Germinal center (tissue), 1 donor: ENCODE measurements around the gene LDB1.
A peak's percentile ranks its signal among the peaks of the same experiment; 100 is the strongest.

Experiments used
- DNase-seq: peaks from one replicate; pipeline ENCODE4 v3.0.0; 2012; ENCODE audit warnings: mixed read lengths, low spot score

Gene LDB1, protein sequence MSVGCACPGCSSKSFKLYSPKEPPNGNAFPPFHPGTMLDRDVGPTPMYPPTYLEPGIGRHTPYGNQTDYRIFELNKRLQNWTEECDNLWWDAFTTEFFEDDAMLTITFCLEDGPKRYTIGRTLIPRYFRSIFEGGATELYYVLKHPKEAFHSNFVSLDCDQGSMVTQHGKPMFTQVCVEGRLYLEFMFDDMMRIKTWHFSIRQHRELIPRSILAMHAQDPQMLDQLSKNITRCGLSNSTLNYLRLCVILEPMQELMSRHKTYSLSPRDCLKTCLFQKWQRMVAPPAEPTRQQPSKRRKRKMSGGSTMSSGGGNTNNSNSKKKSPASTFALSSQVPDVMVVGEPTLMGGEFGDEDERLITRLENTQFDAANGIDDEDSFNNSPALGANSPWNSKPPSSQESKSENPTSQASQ

DNA sequence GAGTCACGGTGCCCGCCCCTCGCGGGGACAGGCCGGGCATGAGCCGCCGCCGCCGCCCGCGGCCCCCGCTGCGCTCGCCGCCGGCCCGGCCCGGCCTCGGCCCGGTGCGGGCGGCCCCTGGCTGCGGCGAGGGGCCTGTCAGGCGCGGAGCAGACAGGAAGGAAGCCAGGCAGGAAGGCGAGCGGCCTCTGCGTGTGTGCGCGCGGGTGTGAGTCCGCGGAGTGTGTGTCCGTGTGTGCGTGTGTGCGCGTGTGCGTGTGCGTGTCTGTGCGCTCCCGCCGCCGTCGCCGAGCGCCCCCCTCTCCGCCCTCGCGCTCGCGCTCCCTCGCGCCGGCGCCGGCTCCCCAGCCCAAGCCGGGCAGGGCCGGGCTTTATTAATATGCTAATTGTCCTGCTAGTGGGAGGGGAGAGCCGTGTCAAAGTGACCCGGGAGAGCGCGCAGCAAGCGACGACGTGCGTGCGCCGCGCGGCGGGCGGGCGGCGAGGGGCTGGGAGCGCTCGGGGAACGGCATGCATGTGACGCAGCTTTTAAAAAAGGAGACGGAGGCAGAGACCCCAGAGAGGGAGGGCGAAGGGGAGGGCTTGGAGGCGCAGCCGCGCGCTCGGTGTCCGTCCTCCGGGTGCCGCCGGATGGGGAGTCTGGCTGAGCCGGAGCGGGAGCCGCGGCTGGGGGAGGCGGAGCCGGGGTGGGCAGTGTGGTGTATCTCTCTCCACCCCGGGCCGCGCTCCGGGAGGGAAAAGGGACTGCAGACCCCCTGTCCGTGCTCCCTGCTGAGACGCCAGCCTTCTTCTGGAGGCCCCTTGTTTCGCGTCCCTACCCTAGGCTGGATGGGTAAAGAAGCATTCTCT lies at the start of gene LDB1:
TSS of gene LDB1 (minus strand) at position 227 of the 849 bp plus-strand sequence. CDS start 258 bp downstream, outside the sequence.
- DNase-seq = peak; percentile 80

DNA sequence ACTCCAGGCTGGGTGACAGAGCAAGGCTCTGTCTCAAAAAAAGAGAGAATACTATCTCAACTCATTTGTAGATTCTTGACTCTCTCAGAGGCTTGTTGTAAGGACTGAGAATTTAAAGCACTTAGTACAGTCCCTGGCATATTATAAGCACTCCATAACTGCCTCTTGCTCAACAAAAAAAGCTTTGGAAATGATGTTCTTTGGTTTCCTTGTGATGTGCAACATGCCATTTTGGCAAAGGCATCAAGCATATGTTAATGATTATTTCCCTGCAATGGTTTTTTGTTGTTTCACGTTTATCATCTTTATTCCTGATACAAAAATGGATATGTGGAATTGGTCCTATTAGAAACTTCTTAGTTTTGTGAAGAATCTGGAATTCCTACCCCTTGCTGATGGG lies 47.7 kb upstream of the LDB1 start:
- DNase-seq = no peak

DNA sequence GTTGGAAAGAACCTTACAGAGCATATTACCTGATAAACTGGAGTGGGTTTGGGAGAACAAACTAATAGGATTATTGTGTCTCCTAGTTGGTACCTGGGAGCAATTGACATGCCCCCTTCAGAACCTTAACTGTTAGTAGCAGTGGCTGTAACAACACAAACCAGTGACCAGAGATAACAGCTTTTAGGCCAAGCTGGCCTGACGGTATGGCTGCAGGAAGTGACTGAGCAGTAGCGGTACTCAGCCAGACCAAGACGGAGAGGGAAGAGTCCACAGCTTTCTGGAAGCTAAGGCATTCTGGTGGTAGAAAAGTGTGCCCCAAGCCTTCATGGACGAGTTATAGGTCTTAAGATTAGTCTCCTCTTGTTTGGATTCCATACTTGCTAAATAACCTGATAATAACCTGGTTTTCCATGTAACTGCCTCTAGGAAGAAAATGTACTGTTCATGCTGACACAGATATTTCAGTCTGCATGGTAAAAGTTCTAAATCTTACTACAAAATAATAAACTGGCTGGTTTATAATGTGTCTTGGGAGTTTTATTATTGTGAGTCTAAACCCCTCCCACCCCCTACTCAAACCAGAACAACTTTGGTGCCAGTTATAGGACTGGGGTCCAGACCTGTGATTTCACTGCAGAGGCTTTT lies 43.3 kb upstream of the LDB1 start:
- DNase-seq = no peak

DNA sequence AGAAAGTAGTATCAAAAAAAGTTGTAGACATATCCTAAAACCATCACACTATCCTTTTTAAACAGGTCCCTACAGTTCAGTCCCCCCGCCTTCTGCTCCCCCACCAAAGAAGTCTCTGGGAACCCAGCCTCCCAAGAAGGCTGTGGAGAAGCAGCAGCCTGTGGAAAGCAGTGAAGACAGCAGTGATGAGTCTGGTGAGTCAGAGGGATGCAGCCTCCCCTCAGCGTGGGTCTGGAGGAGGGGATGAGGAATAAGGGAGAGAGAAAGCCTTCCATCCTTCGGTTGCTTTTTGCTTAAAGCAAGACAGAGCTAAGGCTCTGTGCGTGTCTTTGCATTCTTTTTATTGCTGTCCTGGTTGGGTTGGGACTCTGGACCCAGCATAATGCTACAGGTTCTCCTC lies 39.7 kb upstream of the LDB1 start:
- DNase-seq = no peak

DNA sequence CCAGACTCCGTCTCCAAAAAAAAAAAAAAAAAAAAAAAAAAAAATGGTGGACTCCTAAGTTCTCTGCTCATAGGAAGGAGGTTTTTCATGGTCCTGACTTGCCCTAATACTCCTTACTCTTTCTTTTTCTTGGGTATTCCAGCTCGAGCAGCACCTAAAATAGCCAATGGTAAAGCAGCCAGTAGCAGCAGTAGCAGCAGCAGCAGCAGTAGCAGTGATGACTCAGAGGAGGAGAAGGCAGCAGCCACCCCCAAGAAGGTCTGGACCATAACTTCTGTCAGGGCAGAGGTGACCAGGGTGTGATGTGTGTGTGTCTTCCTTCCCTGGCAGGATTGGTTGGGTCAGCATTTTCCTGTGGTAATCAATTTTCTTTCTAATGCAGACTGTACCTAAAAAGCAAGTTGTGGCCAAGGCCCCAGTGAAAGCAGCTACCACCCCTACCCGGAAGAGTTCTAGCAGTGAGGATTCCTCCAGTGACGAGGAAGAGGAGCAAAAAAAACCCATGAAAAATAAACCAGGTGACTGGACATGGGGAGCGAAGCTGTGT lies 39.0 kb upstream of the LDB1 start:
- DNase-seq = no peak

DNA sequence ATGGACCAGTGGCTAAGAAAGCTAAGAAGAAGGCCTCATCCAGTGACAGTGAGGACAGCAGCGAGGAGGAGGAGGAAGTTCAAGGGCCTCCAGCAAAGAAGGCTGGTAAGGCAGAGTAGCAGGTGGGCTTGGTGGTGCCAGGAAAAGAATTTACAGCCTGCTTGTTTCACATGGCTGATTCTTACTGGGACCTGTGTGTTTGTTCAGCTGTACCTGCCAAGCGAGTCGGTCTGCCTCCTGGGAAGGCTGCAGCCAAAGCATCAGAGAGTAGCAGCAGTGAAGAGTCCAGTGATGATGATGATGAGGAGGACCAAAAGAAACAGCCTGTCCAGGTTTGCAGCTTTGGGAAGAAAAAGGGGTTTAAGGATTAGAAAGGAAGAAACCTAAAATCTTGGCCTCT lies 37.1 kb upstream of the LDB1 start:
- no peak for DNase-seq

DNA sequence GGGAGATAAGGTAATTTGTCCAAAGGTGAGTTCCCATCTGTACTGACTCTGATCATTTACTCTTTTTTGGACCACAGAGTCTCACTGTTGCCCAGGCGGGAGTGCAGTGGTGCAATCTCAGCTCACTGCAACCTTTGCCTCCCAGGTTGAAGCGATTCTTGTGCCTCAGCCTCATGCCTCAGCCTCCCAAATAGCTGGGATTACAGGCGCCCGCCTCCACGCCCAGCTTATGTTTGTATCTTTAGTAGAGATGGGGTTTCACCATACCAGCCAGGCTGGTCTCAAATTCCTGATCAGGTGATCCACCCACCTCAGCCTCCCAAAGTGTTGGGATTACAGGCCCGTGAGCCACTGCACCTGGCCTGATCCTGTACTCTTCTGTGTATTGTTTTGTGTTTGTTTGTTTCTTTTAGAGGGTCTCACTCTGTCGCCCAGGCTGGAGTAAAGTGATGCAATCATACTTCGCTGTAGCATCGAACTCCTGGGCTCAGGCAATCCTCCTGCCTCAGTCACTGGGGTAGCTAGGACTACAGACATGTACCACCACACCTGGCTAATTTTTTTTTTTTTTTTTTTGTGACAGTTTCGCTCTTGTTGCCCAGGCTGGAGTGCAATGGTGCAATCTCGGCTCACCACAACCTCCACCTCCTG lies 34.4 kb upstream of the LDB1 start:
- no peak for DNase-seq

DNA sequence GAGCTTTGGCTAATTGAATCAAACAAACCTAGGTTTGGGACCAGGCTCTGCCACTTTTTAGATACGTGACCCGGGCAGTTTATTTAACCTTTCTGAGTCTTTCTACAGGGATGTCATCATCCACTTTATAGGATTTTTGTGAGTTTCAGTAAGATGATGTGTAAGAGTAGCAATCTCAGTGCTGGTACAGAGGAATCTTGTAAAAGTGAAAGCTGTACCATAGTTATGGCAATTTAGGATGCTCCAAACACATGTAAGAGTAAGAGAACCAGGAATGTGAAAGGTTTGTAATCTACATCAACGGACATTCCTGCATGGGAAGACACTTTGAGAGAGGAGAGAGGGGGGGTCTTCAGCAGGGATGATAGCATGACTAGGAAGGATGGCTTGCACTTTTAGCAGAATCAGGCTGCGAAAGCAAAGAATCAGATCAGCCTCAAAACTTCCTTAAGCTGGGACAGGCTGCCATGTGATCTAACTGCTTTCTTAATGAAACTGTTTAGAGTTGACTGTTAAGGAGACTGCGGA lies 33.0 kb upstream of the LDB1 start:
- DNase-seq = no peak

DNA sequence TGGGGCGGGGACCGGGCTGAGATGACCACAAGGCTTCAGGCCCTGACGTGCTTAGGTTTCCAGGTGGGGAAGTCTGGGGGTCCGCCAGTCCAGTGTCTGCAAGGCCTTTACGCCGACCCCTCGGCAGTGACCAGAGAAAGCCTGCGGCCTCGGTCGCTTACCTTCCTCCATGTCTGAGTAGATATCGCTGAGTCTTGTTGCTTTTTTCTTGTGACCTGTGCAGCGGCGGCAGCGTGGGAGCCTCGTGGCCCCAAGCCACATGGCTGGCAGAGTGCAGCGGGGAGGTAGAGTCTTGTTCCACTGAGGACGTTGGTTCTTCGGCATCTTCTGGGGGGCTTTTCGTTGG lies 32.4 kb upstream of the LDB1 start:
- DNase-seq = no peak

DNA sequence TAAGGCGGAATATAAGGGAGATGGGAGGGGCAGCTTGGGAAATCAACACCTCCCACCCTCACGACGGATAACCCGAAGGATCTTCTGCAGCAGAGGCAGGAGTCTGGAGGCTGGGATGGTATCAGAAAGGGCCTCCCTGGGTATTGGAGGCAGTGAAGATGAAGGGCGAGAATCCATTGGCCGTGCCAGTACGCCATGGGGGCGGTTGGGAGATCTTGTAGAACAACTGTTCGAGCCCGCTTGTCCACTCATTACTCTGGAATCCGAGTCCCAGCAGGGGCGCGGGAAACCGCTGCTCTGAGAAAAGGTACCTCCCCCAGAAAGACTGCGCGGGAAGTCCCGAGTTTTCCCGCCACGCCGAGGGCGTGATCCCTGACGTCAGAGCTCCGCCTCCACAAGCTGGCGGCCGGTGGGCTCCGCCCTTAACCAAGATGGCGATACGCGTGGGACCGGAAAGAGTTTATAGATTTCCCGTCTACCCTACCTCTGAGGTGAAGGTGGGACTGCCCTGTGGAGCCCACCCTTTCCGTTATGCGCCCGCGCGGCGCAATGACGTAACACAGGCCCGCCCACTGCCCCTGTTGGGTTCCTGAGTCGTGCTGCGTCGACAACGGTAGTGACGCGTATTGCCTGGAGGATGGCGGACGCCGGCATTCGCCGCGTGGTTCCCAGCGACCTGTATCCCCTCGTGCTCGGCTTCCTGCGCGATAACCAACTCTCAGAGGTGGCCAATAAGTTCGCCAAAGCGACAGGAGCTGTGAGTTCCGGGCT lies 31.8 kb upstream of the LDB1 start, which contains the start of gene NOLC1:
TSS of gene NOLC1 (plus strand) at position 616 of the 771 bp plus-strand sequence. CDS start at position 638, 22 bp downstream.
- peak; percentile 96 for DNase-seq

DNA sequence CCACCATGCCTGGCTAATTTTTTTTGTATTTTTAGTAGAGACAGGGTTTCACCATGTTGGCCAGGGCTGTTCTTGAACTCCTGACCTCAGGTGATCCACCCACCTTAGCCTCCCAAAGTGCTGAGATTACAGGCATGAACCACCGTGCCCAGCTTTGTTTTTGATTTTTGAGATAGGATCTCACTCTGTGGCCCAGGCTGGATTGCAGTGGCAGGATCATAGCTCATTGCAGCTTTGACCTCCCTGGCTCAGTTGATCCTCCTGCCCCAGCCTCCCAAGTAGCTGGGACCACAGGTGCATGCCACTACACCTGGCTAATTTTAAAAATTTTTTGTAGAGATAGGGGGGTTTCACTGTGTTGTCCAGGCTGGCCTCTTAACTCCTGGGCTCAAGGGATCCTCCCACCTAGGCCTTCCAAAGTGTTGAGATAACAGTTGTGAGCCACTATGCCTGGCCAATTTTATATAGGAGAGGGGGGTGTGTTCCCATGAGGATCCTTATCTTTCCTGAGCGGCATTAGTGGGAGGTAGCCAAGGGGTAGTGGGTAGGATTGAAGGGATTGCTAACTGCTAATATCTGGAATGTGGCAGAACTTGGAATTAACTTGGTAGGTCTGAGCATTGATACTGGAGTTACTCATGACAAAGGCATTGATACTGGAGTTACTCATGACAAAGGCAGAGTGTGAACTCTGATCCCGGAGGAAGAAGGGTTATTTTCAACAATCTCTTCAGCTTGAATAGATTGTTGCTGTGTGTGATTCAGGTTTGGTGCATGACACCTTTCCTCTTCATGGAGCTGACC lies 31.0 kb upstream of the LDB1 start:
- no peak for DNase-seq

DNA sequence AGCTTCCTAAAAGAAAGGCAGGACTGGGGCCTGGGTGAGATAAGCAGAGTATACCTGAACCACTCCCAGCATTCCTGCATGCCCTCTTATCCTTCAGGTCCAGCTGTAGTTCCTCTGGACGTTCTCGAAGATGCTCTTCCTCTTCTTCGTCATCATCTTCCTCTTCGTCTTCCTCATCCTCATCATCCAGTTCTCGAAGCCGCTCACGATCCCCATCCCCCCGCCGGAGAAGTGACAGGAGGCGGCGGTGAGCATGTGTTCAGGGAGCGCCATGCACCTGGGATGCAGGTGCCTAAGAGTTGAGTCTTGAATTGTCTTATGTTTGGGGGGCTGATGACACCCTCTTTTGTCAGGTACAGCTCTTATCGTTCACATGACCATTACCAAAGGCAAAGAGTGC lies 28.1 kb upstream of the LDB1 start:
- no peak for DNase-seq

DNA sequence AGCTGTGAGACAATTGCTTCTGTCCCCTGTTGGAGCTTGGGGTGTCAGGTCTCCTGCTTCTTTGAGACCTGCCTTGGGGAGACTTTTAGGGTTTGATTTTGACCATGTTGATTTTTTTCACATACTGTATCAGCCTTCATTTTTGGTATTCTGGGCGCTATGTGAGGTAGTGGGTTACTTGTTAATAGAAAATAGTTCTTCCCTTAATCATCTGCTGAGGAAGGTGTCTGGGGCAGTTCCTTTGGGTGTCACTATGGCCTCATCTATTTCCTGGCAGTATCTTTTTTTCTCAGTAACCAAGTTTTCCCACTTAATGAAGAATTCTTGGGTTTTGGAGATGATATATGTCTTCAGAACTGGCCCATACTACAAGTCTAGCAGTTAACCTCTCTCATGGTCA lies 27.4 kb upstream of the LDB1 start:
- DNase-seq = no peak

DNA sequence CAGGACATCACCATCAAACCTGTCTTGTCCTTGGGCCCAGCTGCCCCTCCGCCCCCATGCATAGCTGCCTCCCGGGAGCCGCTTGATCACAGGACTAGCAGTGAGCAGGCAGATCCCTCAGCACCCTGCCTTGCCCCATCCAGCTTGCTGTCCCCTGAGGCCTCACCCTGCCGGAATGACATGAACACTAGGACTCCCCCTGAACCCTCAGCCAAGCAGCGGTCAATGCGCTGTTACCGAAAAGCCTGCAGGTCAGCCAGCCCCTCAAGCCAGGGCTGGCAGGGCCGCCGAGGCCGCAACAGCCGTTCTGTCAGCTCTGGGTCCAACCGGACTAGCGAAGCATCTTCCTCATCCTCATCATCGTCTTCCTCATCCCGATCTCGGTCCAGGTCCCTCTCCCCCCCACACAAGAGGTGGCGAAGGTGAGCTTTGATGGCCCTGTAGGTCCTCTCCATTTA lies 26.8 kb upstream of the LDB1 start:
- no peak for DNase-seq

DNA sequence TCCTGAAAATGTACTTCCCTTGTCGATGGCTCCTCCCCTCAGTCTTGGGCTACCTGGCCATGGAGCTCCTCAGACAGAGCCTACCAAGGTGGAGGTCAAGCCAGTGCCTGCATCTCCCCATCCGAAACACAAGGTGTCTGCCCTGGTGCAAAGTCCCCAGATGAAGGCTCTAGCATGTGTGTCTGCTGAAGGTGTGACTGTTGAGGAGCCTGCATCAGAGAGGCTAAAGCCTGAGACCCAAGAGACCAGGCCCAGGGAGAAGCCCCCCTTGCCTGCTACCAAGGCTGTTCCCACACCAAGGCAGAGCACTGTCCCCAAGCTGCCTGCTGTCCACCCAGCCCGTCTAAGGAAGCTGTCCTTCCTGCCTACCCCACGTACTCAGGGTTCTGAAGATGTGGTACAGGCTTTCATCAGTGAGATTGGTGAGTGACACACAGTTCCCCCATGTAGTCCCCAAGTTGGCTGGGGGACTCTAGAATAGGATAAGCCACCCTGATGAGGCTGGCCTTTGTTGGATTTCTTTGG lies 21.5 kb upstream of the LDB1 start:
- no peak for DNase-seq

DNA sequence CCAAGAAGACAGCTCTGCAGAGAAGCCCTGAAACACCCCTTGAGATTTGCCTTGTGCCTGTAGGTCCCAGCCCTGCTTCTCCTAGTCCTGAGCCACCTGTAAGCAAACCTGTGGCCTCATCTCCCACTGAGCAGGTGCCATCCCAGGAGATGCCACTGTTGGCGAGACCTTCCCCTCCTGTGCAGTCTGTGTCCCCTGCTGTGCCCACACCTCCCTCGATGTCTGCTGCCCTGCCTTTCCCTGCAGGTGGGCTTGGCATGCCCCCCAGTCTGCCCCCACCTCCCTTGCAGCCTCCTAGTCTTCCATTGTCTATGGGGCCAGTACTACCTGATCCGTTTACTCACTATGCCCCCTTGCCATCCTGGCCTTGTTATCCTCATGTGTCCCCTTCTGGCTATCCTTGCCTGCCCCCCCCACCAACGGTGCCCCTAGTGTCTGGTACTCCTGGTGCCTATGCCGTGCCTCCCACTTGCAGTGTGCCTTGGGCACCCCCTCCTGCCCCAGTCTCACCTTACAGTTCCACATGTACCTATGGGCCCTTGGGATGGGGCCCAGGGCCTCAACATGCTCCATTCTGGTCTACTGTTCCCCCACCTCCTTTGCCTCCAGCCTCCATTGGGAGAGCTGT lies 20.9 kb upstream of the LDB1 start:
- no peak for DNase-seq

DNA sequence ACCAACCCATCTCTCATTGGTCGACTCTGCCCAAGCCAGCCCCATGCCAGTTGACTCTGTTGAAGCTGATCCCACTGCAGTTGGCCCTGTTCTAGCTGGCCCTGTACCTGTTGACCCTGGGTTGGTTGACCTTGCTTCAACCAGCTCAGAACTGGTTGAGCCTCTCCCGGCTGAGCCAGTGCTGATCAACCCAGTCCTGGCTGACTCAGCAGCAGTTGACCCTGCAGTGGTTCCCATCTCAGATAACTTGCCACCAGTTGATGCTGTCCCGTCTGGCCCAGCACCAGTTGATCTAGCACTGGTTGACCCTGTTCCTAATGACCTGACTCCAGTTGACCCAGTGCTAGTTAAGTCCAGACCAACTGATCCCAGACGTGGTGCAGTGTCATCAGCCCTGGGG lies 20.1 kb upstream of the LDB1 start:
- no peak for DNase-seq

DNA sequence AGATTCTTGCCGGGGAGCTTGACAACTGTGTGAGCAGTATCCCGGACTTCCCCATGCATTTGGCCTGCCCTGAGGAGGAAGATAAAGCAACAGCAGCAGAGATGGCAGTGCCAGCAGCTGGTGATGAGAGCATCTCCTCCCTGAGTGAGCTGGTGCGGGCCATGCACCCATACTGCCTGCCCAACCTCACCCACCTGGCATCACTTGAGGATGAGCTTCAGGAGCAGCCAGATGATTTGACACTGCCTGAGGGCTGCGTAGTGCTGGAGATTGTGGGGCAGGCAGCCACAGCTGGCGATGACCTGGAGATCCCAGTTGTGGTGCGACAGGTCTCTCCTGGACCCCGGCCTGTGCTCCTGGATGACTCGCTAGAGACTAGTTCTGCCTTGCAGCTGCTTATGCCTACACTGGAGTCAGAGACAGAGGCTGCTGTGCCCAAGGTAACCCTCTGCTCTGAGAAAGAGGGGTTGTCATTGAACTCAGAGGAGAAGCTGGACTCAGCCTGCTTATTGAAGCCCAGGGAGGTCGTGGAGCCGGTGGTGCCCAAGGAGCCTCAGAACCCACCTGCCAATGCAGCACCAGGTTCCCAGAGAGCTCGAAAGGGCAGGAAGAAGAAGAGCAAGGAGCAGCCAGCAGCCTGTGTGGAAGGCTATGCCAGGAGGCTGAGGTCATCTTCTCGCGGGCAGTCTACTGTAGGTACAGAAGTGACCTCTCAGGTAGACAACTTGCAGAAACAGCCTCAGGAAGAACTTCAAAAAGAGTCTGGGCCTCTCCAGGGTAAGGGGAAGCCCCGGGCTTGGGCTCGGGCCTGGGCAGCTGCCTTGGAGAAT lies 19.3 kb upstream of the LDB1 start:
- no peak for DNase-seq
